ENCODE data around the gene DALRD3. TPM values are rescaled to one million over a fixed set of nuclear protein-coding genes. Genes with fewer than 3 reads are reported as not detected.

Gene DALRD3
- polyA plus RNA-seq, 1 of the 3 experiments (the other 2 are of a cell fraction), result 82.7 TPM

DNA sequence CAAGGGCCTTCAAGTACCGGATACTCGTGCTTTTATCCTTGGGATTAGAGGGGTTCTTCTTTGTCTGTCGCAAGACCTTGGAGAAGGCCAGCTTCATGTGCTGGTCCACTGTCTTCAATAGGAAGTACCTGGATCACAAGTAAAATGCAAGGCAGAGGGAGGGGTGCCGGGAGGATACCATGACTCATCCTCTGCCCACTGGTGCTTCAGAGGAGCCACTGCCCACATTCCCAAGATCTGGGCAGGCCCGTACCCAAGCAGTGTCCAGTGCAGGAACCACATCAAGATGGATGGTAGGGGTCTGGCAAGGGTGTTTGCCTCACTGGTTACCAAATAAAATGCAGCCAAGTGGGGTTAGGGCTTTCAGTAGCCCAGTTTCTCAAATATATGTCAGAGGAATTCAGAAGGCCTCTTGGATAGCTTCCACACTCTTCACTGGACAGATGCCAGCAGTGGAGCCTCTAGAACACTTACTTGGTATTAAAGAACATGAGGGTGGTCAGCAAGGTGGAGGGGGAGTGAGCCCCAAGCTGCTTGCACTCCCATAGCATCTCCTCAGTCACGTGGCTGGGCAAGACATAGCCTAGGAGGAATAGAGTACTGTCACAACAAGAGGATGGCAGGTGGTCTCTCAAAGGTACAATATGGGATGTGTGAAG is 14.4 kb upstream of the DALRD3 start (continued):
- TF ChIP-seq EZH2phosphoT487 (IDR thresholded peaks at IDR 0.05; ENCODE audit: borderline replicate concordance, low read depth), result no peak
- no peak for TF ChIP-seq JUND (IDR thresholded peaks at IDR 0.05)
- no peak for TF ChIP-seq TCF12 (IDR thresholded peaks at IDR 0.05)
- no peak for TF ChIP-seq RAD21 (IDR thresholded peaks at IDR 0.05; ENCODE audit: low read length)
- TF ChIP-seq, protein P1, sequence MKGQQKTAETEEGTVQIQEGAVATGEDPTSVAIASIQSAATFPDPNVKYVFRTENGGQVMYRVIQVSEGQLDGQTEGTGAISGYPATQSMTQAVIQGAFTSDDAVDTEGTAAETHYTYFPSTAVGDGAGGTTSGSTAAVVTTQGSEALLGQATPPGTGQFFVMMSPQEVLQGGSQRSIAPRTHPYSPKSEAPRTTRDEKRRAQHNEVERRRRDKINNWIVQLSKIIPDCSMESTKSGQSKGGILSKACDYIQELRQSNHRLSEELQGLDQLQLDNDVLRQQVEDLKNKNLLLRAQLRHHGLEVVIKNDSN (IDR thresholded peaks at IDR 0.05; ENCODE audit: borderline replicate concordance, low read depth), result no peak
- no peak for TF ChIP-seq TEAD4 (IDR thresholded peaks at IDR 0.05; ENCODE audit: borderline replicate concordance, insufficient read depth)
- TF ChIP-seq FOSL2 (IDR thresholded peaks at IDR 0.05; ENCODE audit: borderline replicate concordance, low read depth), result no peak
- no peak for TF ChIP-seq NRF1 (IDR thresholded peaks at IDR 0.05; ENCODE audit: low read depth, low read length)
- no peak for TF ChIP-seq SMC3 (IDR thresholded peaks at IDR 0.05; ENCODE audit: low read depth, low read length)
- TF ChIP-seq YY1 (IDR thresholded peaks at IDR 0.05; ENCODE audit: low read depth), result no peak
- no peak for TF ChIP-seq SIN3A (IDR thresholded peaks at IDR 0.05; ENCODE audit: borderline replicate concordance, low read depth, low read length)

DNA sequence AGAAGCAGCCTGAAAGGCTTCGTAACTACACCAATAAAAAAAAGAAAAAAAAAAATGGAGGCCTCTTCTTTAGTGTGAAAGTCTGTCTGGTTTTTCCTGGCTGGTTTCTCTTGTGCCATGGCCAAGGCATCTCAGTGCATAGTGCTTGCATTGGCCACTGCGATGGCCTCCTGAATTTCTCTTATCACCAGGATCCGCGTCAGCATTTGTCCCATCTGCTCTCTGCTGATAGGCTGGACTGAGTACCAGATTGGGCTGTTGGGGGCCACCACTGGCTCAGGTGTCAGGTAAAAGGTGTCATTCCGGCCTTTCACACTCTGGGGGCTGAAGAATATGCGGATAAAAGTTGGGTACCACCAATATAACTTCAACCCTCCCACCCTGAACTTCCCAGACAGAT is 11.9 kb upstream of the DALRD3 start:
- Histone ChIP-seq H3F3A (replicated peaks; ENCODE audit: insufficient read depth) (peaks cover 53% of the 10 kb centered on the region), H3K4me1 (ENCODE audit: control insufficient read depth in 1 of 2, insufficient read depth in 2 of 2, low read depth in 1 of 2, low read length in 1 of 2) (peaks cover 10 to 29% of the 10 kb centered on the region in 2 experiments; a peak in 3 of 4 replicates), H3K9me2 (no peaks in the 10 kb centered on the region), H3K27ac (ENCODE audit: low read depth in 2 of 2, low read length in 1 of 2) (no peak overlapping the region; a peak in 1 of 4 replicates), H3K4me2 (no peak overlapping the region), H3K79me2 (ENCODE audit: insufficient read depth) (peaks cover 36% of the 10 kb centered on the region), H3K36me3 (replicated peaks in 1 of 2; ENCODE audit: control insufficient read depth in 1 of 2, insufficient read depth in 2 of 2, low read length in 1 of 2) (peaks cover 61 to 64% of the 10 kb centered on the region in 2 experiments), H4K20me1 (ENCODE audit: insufficient read depth) (no peaks in the 10 kb centered on the region), H3K9me3 (no peaks in the 10 kb centered on the region), H2AFZ (ENCODE audit: low read depth) (no peak overlapping the region), H3K4me3 (ENCODE audit: low read depth in 2 of 2, low read length in 1 of 2) (no peak overlapping the region), H3K27me3 (ENCODE audit: insufficient read depth) (no peaks in the 10 kb centered on the region), H3K9ac (no peak overlapping the region)
- no peak for TF ChIP-seq MXI1 (IDR thresholded peaks at IDR 0.05; ENCODE audit: low read depth, low read length)
- TF ChIP-seq, protein P2, sequence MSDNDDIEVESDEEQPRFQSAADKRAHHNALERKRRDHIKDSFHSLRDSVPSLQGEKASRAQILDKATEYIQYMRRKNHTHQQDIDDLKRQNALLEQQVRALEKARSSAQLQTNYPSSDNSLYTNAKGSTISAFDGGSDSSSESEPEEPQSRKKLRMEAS (IDR thresholded peaks at IDR 0.05; ENCODE audit: low read depth), result no peak
- TF ChIP-seq, protein P1 (IDR thresholded peaks at IDR 0.05; ENCODE audit: borderline replicate concordance, low read depth), result no peak
- no peak for TF ChIP-seq TCF12 (IDR thresholded peaks at IDR 0.05)
- no peak for TF ChIP-seq FOSL2 (IDR thresholded peaks at IDR 0.05; ENCODE audit: borderline replicate concordance, low read depth)
- POLR2A ChIA-PET, result interaction anchor here (0.6 kb wide), 1 partner anchor 743 kb away, joined by 3 read pairs; no protein-coding TSS in a partner anchor
- 85% methylated on average over 6 of the region's 6 CpGs for WGBS (ENCODE audit: low lambda C conversion rate)
- CTCF ChIA-PET, result interaction anchor here (1.0 to 1.2 kb wide), 2 partner anchors 9 to 42 kb away, joined by 4 to 8 read pairs; partner anchors contain the start of gene NDUFAF3
- DNase-seq, result no peak

Data from SK-N-SH (cell line).